GM19324 (cell line): ENCODE data around the gene ADGRV1.

Source experiments
- ATAC-seq: cut with Tn5 transposase; IDR thresholded peaks from one replicate; pipeline ENCODE4 v1.9.1; 2021; ENCODE audit warnings: mild to moderate bottlenecking, moderate library complexity; ENCODE audit not compliant: unreplicated experiment, low FRiP score

The ADGRV1 gene

GRCh38 chr5:91142386-91142785 lies 583.8 kb downstream of the ADGRV1 start:
- no peak for ATAC-seq

GRCh38 chr5:91142819-91143218 lies 584.2 kb downstream of the ADGRV1 start:
- no peak for ATAC-seq

- no peak for ATAC-seq
Observed at GRCh38 chr5:91143840-91144239, 585.2 kb downstream of the ADGRV1 start.

- ATAC-seq, result no peak
Observed at GRCh38 chr5:91144491-91145332, 586.1 kb downstream of the ADGRV1 start.

- ATAC-seq, result no peak
Observed at GRCh38 chr5:91145333-91145620, 586.7 kb downstream of the ADGRV1 start.

- ATAC-seq, result no peak
Observed at GRCh38 chr5:91146230-91146629, 587.6 kb downstream of the ADGRV1 start.

GRCh38 chr5:91146905-91147600 lies 588.5 kb downstream of the ADGRV1 start:
- ATAC-seq, result no peak

GRCh38 chr5:91150234-91150633 lies 591.6 kb downstream of the ADGRV1 start:
- no peak for ATAC-seq

- ATAC-seq, result no peak
Observed at GRCh38 chr5:91150636-91151035, 592.0 kb downstream of the ADGRV1 start.

GRCh38 chr5:91151947-91152346 lies 593.4 kb downstream of the ADGRV1 start:
- no peak for ATAC-seq

GRCh38 chr5:91154338-91154737 lies 595.7 kb downstream of the ADGRV1 start:
- no peak for ATAC-seq

GRCh38 chr5:91155274-91155673 lies 596.7 kb downstream of the ADGRV1 start:
- no peak for ATAC-seq

GRCh38 chr5:91156242-91156641 lies 597.6 kb downstream of the ADGRV1 start:
- ATAC-seq, result no peak

- ATAC-seq, result no peak
Observed at GRCh38 chr5:91158011-91158410, 599.4 kb downstream of the ADGRV1 start.

- no peak for ATAC-seq
Observed at GRCh38 chr5:91159647-91160046, 601.0 kb downstream of the ADGRV1 start.

- no peak for ATAC-seq
Observed at GRCh38 chr5:91160714-91161285, 602.2 kb downstream of the ADGRV1 start.

GRCh38 chr5:91162534-91163381 lies 604.2 kb downstream of the ADGRV1 start:
- peak; percentile 96 for ATAC-seq

- ATAC-seq, result no peak
Observed at GRCh38 chr5:91164424-91164823, 605.8 kb downstream of the ADGRV1 start.

- ATAC-seq, result no peak
Observed at GRCh38 chr5:91166059-91166807, 607.6 kb downstream of the ADGRV1 start.

- no peak for ATAC-seq
Observed at GRCh38 chr5:91168859-91169258, 610.3 kb downstream of the ADGRV1 start.
